IPS-NIHi11 (cell line): Measurements from ENCODE around the gene NRG3.
"Not testable (repeated sequence)": the region's sequence is repeated elsewhere in the genome, so short reads cannot be mapped to it uniquely, and the experiment has no call there.

Experiments used
- DNase-seq: peaks from one replicate; pipeline ENCODE4 v3.0.0; 2012; ENCODE audit warnings: mixed read lengths, low spot score

NRG3 gene

DNA sequence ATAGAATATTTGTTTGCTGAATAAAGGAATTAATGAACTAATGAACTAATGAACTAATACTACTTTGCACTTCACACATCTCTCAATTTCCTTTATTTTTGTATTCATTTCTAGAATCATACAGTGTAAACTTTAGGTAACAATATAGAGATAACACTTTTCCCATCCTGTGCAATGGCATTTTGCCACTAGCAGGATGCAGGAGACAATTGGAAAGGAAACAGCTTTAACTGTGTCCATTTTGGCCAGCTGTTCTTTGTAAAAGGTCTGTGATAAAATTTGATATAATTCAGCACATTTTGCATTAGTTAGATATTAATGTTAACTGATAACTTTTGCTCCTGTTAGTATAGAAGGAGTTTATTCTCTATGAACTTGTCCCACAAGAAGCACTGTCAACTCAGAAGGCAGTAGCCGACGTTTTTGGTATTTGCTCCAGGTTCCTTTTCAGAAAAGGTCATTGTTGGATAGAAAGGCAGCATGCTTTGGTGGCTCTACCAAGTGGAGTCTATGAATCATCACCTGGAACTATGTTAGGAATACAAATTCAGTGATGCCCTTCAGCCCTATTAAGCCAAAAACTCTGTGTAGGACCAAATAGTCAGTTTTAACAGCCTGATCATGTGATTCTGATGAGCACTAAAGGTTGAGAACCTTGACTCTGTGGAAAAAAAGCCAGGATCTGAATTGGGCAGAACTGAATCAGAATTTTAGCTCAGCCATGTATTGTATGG lies 86.6 kb downstream of the NRG3 start:
- no peak for DNase-seq

DNA sequence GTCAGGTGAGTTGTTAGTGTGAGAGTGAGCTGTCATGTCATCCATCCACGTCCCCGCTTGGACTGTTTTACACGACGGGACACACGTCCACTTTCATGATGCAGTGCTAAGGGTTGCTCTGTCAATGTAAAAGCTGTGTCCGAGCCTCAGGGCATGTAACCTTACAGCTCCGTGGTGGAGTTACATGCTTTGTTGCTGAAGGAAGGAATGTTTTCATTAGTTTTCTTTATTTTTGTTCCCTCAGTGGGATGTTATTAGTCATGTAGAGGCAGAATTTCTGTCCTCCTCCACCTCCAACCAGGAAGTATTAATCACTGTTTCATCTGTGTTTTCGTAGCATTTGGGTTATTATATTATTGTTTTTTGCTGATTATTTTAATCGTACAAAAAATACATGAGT lies 88.6 kb downstream of the NRG3 start:
- no peak for DNase-seq

DNA sequence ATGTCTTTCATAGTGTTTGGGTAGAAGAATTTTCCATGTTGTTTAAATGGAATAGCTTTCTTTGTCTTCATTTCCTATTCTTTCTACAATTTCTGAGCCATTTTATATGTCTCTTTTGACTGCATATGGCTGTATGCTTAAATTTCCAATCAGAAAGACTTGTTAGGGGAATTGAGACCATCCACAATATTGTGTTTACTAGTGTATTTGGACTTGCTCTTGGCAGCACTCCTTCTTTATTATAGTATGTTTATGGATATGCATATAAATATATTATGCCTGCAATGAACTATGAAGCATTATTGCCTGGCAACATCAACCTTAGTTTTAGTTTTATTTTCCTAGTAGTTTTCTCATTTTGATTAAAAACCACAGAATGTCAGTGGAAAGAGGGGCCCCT lies 92.7 kb downstream of the NRG3 start:
- DNase-seq = no peak

DNA sequence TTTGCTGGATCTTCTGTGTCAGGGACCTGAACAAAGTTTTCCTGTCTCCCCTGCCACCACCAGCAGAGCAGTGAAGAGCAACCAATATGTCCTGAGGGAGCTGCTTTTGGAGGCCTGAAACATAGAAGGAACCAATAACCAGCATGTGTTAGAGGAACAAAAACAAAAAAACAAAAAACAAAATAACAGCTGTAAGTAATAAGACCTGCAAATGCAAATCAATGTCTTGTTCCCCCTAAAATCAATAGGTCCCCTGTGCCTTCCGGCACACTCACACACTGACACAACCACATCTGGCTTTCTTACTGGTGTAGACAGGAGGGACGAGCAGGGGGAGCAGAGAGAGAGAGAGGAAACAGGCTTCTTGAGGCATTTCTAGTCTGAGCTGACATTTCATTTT lies 94.1 kb downstream of the NRG3 start:
- no peak for DNase-seq

DNA sequence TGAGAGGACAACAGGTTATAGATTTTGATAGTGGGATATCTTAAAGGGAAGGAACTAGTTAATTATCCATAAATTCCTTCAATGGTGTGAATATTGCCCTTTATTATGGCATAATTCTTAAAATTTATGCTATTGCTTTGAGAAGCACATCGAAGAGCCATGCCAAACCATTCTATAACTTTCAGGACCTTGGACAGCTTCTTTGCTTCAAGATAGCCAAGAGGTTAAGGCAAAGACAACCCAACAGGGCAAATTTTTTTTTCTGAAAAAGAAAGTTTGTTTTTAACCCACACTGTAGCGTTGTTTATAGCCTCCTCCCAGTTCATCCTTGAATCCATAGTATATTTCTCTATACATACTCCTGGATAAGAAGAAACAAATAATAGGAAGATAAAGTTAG lies 103.2 kb downstream of the NRG3 start:
- peak; percentile 53 for DNase-seq

DNA sequence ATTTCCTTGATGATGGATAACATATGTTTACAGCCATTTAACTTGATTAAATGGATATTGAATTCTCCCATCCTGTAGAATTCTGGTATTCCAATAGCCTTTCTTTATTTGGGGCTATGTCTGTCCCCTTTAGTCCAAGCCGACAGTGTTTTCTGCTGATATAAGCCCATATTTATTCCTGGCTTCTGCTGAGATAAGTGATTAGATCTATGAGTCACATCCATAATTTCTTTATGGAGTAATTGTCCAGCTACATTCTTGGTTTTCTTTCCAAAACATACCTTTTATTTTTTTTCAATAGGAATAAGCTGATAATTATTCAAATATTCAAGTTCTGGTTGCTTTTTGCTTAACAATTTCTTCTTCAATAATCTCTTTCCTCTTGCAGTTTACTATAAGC lies 106.7 kb downstream of the NRG3 start:
- DNase-seq = no peak

DNA sequence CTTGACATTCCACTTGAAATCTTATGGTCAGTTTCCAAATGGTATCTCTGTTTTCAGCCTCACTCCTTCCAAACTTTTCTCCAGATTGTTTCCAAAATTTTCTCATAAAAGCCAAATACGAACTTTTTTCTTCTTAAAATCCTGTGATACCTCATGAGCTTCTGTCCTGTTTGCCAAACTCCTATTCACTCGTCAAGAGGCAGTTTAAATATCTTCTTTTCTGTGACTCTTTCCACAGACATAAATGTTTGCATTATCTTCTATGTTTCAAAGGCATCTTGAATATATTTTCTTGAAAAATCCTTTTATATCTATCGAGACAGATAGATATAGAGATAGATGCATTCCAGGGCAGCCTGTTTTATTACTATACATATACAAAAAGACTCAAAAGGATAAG lies 109.4 kb downstream of the NRG3 start:
- DNase-seq = no peak

DNA sequence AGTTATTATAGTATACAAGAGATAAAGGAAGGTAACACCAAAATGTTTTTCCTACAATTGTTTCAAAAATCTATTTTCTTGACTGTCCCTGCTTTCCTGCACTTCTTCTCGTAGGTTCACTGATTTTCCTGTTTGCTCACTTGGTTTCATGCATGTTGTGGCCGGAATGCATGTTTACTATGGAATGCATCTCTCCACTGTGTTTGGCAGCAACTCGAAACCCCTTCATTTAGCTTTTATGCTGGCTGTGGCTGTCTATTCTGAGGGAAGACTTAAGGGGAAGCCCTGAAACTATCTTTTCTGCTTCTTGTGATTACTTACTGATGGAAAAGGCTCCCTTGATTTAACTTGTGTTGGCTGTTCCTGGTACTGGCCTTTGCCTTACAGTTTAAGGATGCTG lies 120.3 kb downstream of the NRG3 start:
- DNase-seq = peak; percentile 11

DNA sequence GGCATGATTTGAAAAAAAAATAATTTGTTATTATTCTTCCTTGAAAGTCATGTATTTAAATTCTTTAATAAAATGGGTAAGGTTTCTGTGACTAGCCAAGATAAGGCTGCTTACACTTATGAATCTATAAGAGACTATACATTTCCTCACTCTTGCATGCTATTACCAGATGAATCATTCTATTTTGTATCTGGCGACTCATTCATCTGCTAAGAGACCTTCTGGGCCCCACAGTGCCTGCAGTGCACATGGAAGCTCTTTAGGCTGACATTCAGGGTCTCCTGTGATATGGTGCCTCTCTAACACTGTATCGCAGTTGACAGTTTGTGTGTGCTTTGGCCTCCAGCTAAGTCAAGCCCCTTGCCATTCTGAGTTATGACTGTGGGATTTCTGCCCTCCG lies 121.9 kb downstream of the NRG3 start:
- DNase-seq = no peak

DNA sequence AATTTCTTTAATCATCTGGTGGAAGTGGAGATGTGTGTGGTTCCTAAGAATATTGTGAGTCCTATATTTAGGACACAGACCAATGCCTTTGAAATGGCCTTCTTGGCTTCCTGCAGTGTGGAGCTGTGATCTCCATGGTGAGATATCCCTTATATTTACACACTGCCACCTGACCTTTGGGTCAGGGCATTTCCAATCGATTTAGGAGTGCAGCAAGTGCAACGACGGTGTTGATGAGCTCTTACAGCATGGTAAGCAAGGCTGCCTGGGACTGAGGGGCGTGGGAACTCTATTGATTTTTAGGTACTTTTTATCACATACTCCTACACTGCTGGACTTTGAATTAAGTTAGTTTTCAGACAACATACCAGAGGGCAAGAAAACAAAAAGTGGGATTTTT lies 146.0 kb downstream of the NRG3 start:
- no peak for DNase-seq

DNA sequence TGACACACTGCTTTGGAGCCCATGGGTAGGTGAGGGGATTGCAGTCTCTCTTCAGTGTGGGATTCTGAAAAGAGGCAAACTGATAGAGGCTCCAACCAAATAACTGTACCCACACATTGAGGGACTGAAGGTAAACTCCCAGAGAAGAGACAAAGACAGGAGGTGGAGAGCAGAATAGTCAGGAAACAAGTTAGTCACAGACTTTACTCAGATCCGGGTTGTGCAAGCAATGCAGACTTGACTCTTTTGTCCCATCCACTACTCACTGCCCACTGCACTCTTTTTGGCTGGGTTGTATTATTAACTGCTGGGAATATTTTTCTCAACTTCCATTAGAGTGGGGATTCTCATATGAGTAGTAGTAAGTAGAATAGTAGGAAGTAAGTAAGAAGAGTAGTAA lies 152.7 kb downstream of the NRG3 start:
- DNase-seq = no peak

DNA sequence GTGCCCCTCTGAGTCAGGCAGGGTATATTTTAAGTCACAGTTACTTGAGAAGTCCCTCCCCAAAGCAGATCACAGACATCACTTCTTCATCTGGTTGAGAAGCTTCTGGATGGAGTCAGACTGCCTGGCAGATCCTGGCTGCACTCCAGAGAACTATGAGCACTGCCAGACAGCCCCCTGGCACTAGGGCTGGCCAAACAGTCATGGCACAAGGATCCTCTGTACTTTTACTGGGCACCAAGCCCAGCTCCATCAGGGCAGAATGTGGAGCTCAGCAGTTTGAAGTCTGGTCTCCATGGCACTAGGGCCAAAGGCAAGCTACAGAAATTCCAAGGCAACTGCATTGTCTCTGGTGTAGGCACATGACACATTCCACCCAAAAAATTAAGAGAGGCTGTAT lies 162.1 kb downstream of the NRG3 start:
- DNase-seq = no peak

DNA sequence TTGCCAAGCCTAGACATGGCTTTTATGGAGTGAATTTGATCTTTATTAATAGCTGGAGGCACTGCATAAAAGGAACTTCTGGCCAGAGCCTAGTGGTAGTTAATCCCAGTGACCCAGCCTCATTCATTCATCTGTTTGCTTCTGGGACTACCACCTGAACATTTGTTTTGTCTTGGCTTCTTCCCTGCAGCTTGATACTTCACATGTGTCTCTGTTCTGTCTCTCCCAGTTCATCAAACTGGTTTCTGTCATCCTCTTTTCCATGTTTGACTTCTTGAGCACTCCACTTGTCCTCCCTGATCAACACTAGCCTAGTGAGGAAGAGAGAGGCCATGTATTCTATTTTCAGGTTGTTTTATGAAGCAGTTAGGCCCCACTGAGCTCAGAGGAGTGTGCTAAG lies 163.6 kb downstream of the NRG3 start:
- DNase-seq = no peak

DNA sequence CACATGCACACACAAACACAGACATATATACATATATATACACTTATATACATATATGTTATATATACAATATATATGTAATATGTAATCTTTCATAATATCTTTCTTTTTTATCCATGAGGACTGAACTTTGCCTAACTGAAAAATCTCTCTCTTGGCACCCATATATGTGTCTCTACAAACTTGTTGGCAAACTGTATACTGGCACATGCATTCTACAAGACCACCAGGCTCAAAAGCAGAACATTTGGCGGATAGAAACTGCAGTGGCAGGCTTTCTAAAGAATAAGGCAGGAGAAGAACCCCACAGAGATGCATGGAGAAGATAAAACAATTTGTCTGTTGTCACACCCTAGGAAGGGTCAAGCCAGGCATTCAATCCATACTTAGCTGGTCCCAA lies 165.3 kb downstream of the NRG3 start:
- no peak for DNase-seq

DNA sequence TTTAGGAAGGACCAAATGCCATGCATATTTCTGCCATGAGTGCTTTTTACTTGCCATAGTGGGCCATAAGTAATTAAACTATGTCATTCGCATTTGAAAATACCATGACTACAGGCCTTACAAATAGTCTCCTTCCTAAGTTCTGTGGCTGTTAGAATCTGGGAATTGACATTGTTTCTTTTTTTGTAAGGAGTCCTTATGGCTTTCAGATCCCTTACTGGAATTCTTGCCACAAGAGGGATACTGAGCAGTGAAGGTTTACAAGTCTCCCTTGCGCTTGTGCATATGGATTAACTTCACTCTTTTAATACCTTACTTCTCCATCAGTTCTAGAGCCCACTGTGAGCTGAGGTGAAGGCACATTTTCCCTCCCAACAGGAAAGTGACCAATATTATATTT lies 166.0 kb downstream of the NRG3 start:
- DNase-seq = no peak

DNA sequence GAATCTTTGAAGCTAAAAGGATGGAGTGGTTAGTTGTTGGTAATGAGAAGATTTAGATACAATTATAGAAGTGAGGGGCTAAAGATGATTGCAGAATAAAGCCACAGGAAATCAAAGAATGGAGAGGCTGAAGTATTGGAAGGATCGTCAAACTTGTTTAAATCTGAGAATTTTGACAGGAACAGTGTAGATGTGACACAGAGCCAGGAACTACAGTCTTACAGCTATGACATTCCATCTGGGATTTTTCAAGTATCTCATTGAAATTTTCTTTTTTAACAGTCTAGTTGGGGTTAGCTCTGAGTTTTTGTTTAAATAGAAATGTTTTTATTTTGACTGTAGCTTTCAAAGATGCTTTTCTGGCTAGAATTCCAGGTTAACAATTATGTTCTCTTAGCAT lies 181.4 kb downstream of the NRG3 start:
- DNase-seq = no peak

DNA sequence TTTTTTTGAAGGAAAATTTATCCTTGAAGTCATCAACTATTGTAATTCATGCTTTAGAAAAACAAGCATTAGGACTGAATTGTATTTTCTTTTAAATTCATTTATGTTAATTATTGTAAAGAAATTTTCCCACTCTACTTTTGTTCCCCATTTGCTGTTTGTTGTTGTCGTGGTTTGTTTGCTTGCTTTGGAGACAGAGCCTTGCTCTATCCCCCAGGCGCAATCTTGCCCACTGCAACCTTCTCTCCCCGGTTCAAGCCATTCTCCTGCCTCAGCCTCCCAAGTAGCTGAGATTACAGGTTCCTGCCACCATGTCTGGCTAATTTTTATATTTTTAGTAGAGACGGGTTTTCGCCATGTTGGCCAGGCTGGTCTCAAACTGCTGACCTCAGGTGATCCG lies 192.2 kb downstream of the NRG3 start:
- DNase-seq = not testable (repeated sequence)

DNA sequence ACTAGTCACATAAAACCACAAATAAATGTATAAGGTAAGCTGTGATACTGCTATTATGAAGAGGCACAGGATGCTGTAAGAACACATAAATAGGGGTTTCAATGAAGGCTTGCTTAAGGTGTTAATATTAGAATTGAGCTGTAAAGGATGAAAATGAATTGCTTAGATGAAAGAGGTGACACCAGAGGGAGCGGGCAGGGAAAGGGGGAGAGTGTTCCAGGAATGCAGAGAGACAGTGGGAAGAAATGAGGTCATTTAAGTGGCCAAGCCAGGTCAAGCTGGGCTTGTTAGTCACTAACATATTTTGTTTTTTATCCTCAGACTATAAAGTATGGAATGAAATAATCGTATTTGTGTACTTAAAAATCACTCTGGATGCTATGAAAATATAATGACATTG lies 193.5 kb downstream of the NRG3 start:
- no peak for DNase-seq

DNA sequence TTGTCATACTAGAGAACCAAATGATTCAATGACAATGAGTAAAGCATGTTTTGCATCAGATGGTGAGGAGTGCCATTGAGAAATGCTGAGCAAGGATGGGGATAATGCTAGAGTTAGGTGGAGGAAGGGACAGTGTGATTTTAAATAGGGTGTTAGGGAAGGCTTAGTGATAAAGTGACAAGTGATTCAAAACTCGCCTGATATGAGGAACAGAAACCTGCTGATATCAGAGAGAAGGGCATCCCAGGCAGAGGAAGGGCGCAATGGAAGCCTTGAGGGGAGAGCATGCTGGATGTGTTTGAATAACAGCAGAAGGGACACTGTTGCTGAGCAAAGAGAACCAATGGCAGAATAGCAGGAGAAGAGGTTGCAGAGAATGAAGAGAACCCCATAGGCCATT lies 196.2 kb downstream of the NRG3 start:
- DNase-seq = no peak

DNA sequence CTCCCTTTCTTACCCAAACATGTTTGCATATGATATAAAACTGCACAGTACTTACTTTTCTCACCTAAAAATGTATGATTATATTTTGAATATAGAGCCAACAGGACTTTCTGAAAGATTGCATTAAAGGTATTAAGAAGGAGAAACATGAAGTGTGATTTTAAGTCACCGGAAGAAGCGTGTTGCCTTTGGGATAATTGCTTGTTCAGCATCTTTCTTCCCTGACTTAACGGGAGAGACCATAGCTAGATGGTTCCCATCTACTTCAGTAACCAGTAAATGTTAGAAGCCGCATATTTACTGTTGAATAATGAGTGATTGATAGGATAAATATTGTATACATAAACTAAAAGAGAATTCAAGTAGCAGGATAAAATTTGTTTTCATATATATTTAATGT lies 197.1 kb downstream of the NRG3 start:
- DNase-seq = no peak

DNA sequence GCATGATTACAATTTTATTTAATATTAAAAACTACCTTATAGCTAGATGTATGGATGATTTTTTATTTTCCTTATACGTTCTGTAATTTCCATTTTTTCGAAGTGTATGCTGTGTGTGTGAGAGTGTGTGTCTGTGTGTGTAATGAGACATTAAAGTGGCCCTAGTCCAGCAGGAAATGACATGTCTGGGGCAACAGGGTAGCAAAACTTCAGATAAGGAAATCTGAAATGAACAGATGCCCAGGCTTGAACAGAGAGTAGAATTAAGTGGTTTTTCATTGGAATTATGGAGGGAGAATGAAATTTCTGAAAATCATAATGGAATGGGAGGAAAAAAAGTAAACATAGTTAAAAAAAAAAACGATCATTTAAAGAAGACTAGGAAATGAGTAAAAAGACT lies 200.6 kb downstream of the NRG3 start:
- DNase-seq = no peak

DNA sequence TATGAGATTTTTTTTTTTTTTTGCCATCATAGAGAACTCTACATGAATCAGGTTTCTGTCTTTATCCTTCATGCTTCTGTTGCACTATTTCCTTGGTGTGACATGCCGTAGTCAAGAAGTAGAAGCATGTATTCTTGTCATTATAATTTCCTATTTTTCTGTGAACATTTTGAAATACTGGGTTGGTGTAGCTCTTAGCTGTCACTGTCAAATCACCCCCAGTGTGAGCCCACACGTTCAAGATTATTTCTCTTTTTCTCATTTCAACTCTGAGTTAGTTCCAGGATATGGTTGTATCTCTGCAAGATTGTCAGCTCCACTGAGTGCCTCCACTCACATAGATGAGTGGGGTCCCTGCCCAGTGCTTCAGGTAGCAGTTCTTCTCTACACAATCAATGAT lies 209.5 kb downstream of the NRG3 start:
- no peak for DNase-seq

DNA sequence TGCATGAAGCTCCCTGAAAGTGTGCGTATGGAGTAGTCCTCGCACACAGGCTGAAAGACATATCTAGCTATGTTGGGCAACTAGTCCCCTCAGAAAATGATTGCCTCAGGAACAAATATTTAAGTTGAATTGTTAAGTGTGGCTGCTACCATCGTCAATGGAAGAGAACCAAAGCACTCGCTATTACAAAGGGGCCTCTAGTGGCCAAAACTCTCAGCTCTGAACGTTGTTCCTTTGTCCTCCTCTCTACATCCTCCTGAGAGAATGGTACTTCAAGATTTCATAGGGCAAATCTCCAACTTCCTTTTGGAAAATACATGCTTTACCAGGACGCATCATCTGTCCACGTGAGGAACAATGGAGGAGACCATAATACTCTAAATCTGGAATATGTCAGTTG lies 209.9 kb downstream of the NRG3 start:
- no peak for DNase-seq

DNA sequence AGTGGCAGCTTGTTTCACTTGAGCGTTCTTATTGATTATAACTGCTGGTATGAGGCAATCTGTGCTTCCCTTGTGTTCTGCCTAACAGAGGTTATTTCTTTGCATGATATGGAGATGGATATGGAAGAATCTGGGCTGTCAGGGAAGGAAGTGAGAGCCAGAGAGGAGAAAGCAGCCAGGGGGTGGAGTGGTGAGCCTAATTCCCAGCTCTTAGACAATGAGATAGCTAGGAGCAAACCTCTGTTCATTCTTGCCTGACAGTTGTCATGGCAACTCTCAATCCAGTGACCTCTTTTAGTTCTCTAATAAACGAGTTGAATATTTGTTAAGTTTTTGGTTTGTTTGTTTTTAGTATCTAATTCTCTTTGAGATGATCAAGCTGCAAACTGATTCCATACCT lies 214.3 kb downstream of the NRG3 start:
- peak; percentile 47 for DNase-seq

DNA sequence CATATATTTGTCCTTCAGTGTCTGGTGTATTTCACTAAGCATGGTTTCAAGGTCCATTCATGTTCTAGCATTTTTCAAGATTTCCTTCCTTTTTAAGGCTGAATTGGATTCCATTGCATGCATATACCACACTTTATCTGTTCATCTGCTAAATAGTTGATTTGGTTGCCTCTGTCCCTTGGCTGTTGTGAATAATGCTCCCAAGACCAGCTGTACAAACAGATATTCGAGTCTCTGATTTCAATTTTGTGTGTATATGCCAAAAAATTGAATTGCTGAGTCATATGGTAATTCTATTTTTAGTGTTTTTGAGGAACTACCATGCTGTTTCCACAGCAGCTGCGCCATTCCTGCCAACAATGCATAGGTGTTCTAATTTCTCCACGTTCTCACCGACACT lies 216.4 kb downstream of the NRG3 start:
- no peak for DNase-seq
